K562 (cell line): Measurements from ENCODE around the gene RPS6KA2.

Experiments
- GABPA ChIP-seq: fragments of 200-800 bp; sonication (Bioruptor generic); conservative IDR thresholded peaks from 2 replicates; pipeline ENCODE4 v1.6.1; 2016; ENCODE audit warnings: low read depth, missing genetic modification characterization, missing compliant biosample characterization
- MAFG ChIP-seq: fragments of 450-650 bp; conservative IDR thresholded peaks from 2 replicates; pipeline ENCODE4 v1.6.1; 2016; ENCODE audit warnings: missing genetic modification characterization, missing compliant biosample characterization
- TF ChIP-seq, protein P1 (sequence below), 3 experiments: fragments of 200-800 bp in 1 of 3; sonication (Bioruptor generic) in 1 of 3; sonication (generic) in 1 of 3; formaldehyde crosslinking in 1 of 3; IDR thresholded peaks; 2 replicates each; pipeline versions ENCODE4 v1.6.1 to v1.8.0; 2016 to 2022; ENCODE audit warnings: mild to moderate bottlenecking in 2 of 3, missing compliant biosample characterization in 2 of 3, missing genetic modification characterization in 2 of 3, missing genetic modification reagents in 1 of 3
- TF ChIP-seq, protein P2 (sequence below): fragments of 150-350 bp; conservative IDR thresholded peaks from 2 replicates; pipeline ENCODE4 v1.6.1; 2014; ENCODE audit warnings: low read length
- TF ChIP-seq, protein P3 (sequence below): sonication (generic); formaldehyde crosslinking; IDR thresholded peaks from 2 replicates; pipeline ENCODE4 v1.8.1; 2023; ENCODE audit warnings: mild to moderate bottlenecking, missing genetic modification reagents

DNA sequence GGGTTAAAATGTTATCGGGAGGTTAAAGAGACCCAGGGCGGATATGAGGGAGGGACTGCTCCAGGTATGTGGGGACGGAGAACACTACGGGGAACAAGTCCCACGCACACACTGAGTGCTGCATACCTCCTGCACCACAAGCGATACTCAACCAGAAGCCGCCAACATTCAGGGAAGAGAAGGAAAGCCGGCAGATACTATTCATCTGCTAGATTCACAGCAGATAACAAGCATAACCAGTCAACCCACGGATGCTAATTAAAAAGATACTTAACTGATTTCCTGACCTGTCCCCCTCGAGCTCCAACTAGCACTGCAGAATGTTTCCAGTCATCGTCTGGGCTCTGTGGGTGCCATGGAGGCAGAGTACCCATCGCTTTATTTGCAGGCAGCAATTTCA is 45.1 kb upstream of the RPS6KA2 start:
- TF ChIP-seq MAFG (tag): no peak
- no peak for TF ChIP-seq GABPA (tag)
- TF ChIP-seq, protein P1, sequence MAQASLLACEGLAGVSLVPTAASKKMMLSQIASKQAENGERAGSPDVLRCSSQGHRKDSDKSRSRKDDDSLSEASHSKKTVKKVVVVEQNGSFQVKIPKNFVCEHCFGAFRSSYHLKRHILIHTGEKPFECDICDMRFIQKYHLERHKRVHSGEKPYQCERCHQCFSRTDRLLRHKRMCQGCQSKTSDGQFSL (CRISPR knock-in tag; IDR thresholded peaks at IDR 0.05): no peak
- TF ChIP-seq, protein P1 (tag; IDR thresholded peaks at IDR 0.05): no peak
- TF ChIP-seq, protein P2, sequence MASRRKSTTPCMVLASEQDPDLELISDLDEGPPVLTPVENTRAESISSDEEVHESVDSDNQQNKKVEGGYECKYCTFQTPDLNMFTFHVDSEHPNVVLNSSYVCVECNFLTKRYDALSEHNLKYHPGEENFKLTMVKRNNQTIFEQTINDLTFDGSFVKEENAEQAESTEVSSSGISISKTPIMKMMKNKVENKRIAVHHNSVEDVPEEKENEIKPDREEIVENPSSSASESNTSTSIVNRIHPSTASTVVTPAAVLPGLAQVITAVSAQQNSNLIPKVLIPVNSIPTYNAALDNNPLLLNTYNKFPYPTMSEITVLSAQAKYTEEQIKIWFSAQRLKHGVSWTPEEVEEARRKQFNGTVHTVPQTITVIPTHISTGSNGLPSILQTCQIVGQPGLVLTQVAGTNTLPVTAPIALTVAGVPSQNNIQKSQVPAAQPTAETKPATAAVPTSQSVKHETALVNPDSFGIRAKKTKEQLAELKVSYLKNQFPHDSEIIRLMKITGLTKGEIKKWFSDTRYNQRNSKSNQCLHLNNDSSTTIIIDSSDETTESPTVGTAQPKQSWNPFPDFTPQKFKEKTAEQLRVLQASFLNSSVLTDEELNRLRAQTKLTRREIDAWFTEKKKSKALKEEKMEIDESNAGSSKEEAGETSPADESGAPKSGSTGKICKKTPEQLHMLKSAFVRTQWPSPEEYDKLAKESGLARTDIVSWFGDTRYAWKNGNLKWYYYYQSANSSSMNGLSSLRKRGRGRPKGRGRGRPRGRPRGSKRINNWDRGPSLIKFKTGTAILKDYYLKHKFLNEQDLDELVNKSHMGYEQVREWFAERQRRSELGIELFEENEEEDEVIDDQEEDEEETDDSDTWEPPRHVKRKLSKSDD: no peak
- TF ChIP-seq, protein P3, sequence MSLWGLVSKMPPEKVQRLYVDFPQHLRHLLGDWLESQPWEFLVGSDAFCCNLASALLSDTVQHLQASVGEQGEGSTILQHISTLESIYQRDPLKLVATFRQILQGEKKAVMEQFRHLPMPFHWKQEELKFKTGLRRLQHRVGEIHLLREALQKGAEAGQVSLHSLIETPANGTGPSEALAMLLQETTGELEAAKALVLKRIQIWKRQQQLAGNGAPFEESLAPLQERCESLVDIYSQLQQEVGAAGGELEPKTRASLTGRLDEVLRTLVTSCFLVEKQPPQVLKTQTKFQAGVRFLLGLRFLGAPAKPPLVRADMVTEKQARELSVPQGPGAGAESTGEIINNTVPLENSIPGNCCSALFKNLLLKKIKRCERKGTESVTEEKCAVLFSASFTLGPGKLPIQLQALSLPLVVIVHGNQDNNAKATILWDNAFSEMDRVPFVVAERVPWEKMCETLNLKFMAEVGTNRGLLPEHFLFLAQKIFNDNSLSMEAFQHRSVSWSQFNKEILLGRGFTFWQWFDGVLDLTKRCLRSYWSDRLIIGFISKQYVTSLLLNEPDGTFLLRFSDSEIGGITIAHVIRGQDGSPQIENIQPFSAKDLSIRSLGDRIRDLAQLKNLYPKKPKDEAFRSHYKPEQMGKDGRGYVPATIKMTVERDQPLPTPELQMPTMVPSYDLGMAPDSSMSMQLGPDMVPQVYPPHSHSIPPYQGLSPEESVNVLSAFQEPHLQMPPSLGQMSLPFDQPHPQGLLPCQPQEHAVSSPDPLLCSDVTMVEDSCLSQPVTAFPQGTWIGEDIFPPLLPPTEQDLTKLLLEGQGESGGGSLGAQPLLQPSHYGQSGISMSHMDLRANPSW (CRISPR knock-in tag): no peak
